ENCODE data around the gene MINDY4.

The MINDY4 gene

GRCh38 chr7:30750010-30750409, 21.2 kb upstream of the MINDY4 start:
- no peaks in the 10 kb centered on the region for H3K9me3 Mint-ChIP-seq
- H3K4me1 Mint-ChIP-seq, result no peaks in the 10 kb centered on the region
- H3K4me3 Mint-ChIP-seq, result no peak overlapping the region
- no peak for DNase-seq (ENCODE audit: low spot score in 2 of 2)
- no peak for ATAC-seq (replicated peaks; ENCODE audit: extremely low read depth, poor library complexity, severe bottlenecking)
- no peak overlapping the region for H3K27ac Mint-ChIP-seq (ENCODE audit: low read depth)
- no peaks in the 10 kb centered on the region for H3K27me3 Mint-ChIP-seq
- no peaks in the 10 kb centered on the region for H3K36me3 Mint-ChIP-seq (ENCODE audit: insufficient read depth)

DNA sequence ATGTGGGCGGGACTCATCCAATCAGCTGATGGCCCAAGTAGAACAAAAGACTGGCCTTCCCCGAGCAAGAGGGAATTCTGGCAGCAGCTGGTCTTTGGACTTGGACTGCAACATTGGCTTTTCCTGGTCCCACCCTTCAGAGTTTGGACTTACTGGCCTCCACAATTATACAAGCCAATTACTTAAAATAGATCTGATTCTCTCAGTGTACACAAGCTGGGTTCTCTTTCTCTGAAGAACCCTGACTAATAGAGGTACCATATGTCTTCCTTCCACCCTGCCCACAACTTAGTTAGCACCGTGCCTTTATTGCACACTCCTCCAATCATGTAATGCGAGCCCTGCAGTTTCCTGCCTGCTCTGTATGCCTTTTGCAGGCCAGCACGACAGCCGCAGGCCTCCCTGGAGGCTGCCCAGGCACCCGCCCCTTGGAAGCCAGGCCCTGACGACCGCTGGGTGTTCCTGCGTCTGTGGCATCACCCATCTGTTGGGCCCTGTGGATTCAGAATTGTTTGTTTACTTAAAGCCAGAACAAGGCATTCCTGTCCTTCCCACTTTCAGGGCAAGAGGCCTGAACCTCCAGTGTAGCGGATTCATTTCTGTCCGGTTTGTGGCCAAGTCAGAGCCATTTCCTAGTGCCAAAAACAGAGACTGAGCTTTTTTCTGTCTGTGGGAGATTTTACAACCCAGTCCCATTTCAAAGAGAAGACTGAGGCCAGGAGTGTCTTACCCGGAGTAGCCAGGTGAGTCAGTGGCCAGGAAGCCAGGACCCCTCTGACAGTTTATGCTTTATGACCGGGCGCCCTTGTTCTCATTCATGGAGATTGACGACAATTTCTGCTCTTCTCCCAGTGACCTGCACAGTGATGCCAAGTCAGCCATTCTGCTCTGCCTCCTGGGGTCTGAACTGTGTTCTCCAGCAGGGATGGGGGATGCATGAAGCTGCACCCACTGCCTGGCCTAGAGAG, 20.2 kb upstream of the MINDY4 start:
- Mint-ChIP-seq H3K27me3 (no peaks in the 10 kb centered on the region), H3K9me3 (no peaks in the 10 kb centered on the region), H3K4me1 (no peaks in the 10 kb centered on the region), H3K4me3 (no peak overlapping the region), H3K27ac (ENCODE audit: low read depth) (no peak overlapping the region), H3K36me3 (ENCODE audit: insufficient read depth) (no peaks in the 10 kb centered on the region)
- no peak for ATAC-seq (replicated peaks; ENCODE audit: extremely low read depth, poor library complexity, severe bottlenecking)
- no peak for DNase-seq (ENCODE audit: low spot score in 2 of 2)

DNA sequence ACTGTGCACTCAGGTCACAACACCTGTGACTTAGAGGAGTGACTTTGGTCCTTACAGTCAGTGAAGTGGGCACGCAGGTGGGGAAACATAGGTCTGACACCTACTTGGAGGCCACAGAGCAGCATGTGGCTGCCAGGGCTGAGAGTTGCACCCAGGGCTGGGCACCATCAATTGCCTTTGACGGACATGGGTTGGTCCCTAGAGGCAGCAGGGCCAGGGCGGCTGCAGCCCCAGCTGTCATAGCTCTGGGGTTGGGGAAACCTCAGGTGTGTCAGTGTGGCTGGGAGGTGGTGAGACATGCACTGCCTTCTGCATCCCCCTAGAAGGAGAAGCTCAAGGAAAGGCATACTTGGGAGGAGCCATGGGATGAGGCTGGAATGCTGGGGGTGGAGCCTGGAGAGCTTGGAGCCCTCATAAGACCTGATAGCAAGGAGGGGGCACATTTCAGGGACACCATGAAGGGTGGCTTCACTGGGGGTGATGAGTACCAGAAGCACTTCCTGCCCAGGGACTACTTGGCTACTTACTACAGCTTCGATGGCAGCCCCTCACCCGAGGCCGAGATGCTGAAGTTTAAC, 19.4 kb upstream of the MINDY4 start, which contains the start of gene INMT:
Gene INMT, plus strand, starts transcription at position 440 of the 578 bp plus-strand sequence. Its CDS starts 16 bp downstream, at position 456.
- Mint-ChIP-seq H3K27me3 (no peaks in the 10 kb centered on the region), H3K4me1 (no peaks in the 10 kb centered on the region), H3K4me3 (no peak within 1 kb of the TSS), H3K36me3 (ENCODE audit: insufficient read depth) (no peaks in the 10 kb centered on the region), H3K9me3 (no peaks in the 10 kb centered on the region), H3K27ac (ENCODE audit: low read depth) (no peak within 1 kb of the TSS)
- DNase-seq (ENCODE audit: low spot score in 2 of 2) (no peak), ATAC-seq (replicated peaks; ENCODE audit: extremely low read depth, poor library complexity, severe bottlenecking) (no peak)

DNA sequence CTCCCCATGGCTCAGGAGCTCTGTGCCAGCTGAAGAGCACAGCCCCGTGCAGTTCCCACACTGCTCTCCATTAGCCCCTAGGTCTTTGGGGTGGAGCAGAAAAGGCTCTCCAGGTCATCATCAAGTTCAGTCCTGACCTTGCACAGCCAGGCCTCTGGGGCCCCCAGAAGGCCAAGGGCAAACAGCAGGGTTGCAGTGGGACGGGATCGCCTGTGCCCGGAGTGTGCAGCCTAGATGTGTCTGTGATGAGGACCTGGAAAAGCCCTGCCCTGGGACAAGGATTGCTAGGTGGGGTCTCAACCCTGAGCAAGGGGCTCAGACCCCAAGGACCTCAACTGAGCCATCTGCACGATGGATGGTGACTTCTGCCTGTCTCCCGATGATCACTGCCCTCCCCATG, 18.7 kb upstream of the MINDY4 start:
- DNase-seq (ENCODE audit: low spot score in 2 of 2), result no peak
- no peaks in the 10 kb centered on the region for H3K36me3 Mint-ChIP-seq (ENCODE audit: insufficient read depth)

GRCh38 chr7:30752979-30753378, 18.2 kb upstream of the MINDY4 start:
- H3K27me3 Mint-ChIP-seq, result no peaks in the 10 kb centered on the region
- H3K9me3 Mint-ChIP-seq, result no peaks in the 10 kb centered on the region
- no peaks in the 10 kb centered on the region for H3K4me1 Mint-ChIP-seq
- ATAC-seq (replicated peaks; ENCODE audit: extremely low read depth, poor library complexity, severe bottlenecking) (no peak), DNase-seq (ENCODE audit: low spot score in 2 of 2) (no peak)
- H3K36me3 Mint-ChIP-seq (ENCODE audit: insufficient read depth), result no peaks in the 10 kb centered on the region
- H3K27ac Mint-ChIP-seq (ENCODE audit: low read depth), result no peak overlapping the region
- no peak overlapping the region for H3K4me3 Mint-ChIP-seq

More for the DNA sequence above, 18.7 kb upstream of the MINDY4 start:
- Mint-ChIP-seq H3K27me3 (no peaks in the 10 kb centered on the region), H3K4me3 (no peak overlapping the region), H3K9me3 (no peaks in the 10 kb centered on the region), H3K4me1 (no peaks in the 10 kb centered on the region), H3K27ac (ENCODE audit: low read depth) (no peak overlapping the region)
- ATAC-seq (replicated peaks; ENCODE audit: extremely low read depth, poor library complexity, severe bottlenecking), result no peak

- Mint-ChIP-seq H3K27ac (ENCODE audit: low read depth) (no peak overlapping the region), H3K36me3 (ENCODE audit: insufficient read depth) (no peaks in the 10 kb centered on the region), H3K4me1 (no peaks in the 10 kb centered on the region), H3K27me3 (peaks cover 6% of the 10 kb centered on the region), H3K4me3 (no peak overlapping the region), H3K9me3 (no peaks in the 10 kb centered on the region)
- no peak for DNase-seq (ENCODE audit: low spot score in 2 of 2)
- ATAC-seq (replicated peaks; ENCODE audit: extremely low read depth, poor library complexity, severe bottlenecking), result no peak
Observed at GRCh38 chr7:30754315-30754877, 16.8 kb upstream of the MINDY4 start.

DNA sequence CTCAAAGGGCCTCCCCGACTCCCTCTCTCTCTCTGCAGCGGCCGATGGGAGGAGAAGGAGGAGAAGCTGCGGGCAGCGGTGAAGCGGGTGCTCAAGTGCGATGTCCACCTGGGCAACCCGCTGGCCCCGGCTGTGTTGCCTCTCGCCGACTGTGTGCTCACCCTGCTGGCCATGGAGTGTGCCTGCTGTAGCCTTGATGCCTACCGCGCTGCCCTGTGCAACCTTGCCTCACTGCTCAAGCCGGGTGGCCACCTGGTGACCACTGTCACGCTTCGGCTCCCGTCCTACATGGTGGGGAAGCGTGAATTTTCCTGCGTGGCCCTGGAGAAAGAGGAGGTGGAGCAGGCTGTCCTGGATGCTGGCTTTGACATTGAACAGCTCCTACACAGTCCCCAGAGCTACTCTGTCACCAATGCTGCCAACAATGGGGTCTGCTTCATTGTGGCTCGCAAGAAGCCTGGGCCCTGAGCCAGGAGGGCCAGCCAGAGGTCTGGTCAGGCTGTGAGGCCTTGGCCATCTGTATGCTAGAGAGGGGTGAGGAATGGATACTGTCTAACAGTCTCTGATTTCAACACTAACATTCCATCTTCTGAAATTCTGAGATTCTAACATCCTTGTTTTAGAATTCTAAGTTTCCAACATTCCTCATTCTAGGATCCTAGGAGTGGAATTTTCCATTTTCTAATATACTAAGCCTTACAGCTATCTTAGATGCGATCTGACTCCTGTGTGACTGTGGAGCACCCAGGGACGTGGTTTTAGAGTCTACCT, 15.6 kb upstream of the MINDY4 start:
- H3K9me3 Mint-ChIP-seq, result no peaks in the 10 kb centered on the region
- no peak for ATAC-seq (replicated peaks; ENCODE audit: extremely low read depth, poor library complexity, severe bottlenecking)
- H3K27ac Mint-ChIP-seq (ENCODE audit: low read depth), result no peak overlapping the region
- H3K4me3 Mint-ChIP-seq, result no peak overlapping the region
- H3K36me3 Mint-ChIP-seq (ENCODE audit: insufficient read depth), result no peaks in the 10 kb centered on the region
- no peak for DNase-seq (ENCODE audit: low spot score in 2 of 2)
- H3K27me3 Mint-ChIP-seq, result peaks cover 17% of the 10 kb centered on the region
- no peaks in the 10 kb centered on the region for H3K4me1 Mint-ChIP-seq

DNA sequence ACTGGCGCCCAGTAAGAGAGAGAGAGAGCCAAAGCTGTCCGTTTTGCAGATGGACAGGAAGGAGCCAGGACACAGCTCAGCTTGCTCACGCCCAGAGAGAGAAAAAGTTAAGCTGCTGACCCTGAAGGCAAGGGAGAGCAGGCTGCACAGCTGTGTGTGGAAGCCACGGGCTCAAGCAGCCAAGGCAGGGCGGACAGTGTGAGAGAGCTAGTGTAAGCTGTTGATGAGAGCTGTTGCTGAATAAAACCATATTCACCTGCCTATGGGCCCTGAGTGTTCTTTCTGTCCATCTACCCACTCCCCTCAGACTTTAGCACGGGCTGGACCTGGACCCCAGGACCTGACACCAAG, 13.9 kb upstream of the MINDY4 start:
- DNase-seq (ENCODE audit: low spot score in 2 of 2), result no peak
- Mint-ChIP-seq H3K4me1 (no peaks in the 10 kb centered on the region), H3K36me3 (ENCODE audit: insufficient read depth) (no peaks in the 10 kb centered on the region), H3K27ac (ENCODE audit: low read depth) (no peak overlapping the region), H3K27me3 (peaks cover 17% of the 10 kb centered on the region), H3K9me3 (no peaks in the 10 kb centered on the region), H3K4me3 (no peak overlapping the region)
- ATAC-seq (replicated peaks; ENCODE audit: extremely low read depth, poor library complexity, severe bottlenecking), result no peak

GRCh38 chr7:30760514-30761213, 10.6 kb upstream of the MINDY4 start:
- peaks cover 17% of the 10 kb centered on the region for H3K27me3 Mint-ChIP-seq
- no peak for ATAC-seq (replicated peaks; ENCODE audit: extremely low read depth, poor library complexity, severe bottlenecking)
- no peak overlapping the region for H3K4me3 Mint-ChIP-seq
- no peaks in the 10 kb centered on the region for H3K4me1 Mint-ChIP-seq
- no peak overlapping the region for H3K27ac Mint-ChIP-seq (ENCODE audit: low read depth)
- no peak for DNase-seq (ENCODE audit: low spot score in 2 of 2)
- no peaks in the 10 kb centered on the region for H3K9me3 Mint-ChIP-seq
- no peaks in the 10 kb centered on the region for H3K36me3 Mint-ChIP-seq (ENCODE audit: insufficient read depth)

DNA sequence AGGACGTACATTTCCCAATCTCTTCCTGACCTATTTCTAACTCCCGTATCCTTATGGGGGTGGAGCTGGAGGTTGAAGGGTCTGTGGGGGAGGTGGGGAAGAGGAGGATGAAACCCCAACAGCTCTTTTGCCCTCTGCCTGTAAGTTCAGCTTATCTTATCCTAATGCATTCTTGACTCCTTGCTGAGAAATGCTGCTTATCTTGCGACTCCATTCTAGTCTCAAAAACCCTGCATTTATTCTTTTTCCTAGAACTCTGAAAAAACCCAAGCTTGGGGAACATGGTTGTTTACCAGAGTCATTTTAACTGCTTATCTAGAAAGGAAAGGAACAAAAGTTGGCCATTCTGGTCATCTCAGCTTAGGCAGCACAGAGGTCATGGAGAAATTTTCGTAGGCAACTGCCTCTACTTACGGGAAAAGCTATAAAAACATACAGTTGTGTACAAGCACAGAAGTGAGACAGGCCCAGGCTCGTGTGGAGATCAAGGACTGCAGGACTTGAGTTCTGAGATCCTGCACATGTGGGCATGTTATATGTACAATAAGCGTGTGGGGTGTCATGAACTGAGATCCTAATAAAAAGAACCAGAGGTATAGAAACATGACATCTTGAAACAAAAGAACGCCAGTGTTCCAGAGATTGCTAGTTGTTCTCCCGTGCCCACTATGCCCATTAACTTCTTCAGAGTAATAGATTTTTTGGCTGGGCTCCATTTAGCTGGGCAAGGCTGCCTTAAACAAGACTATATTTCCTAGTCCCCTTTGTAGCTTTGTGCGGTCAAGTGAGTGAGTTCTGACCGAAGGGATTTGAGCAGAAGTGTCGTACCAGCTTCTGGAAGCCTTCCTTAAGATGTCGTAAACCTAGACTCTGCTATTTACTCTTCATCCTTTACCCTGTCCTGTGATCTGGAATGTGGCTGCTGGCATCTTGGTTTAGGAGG, 9.7 kb upstream of the MINDY4 start:
- Mint-ChIP-seq H3K27me3 (peaks cover 17% of the 10 kb centered on the region), H3K9me3 (no peaks in the 10 kb centered on the region), H3K4me3 (no peak overlapping the region), H3K36me3 (ENCODE audit: insufficient read depth) (no peaks in the 10 kb centered on the region), H3K27ac (ENCODE audit: low read depth) (no peak overlapping the region), H3K4me1 (no peaks in the 10 kb centered on the region)
- DNase-seq (ENCODE audit: low spot score in 2 of 2) (no peak), ATAC-seq (replicated peaks; ENCODE audit: extremely low read depth, poor library complexity, severe bottlenecking) (no peak)
